Activated naive CD8-positive, alpha-beta T cell treated with anti-CD3 and anti-CD28 coated beads, Interleukin-2, amount 10 ng/mL, durations not matched to agents 7 days and 5 days (primary cell): ENCODE results near the gene RBP2. TPM values are rescaled to one million over a fixed set of nuclear protein-coding genes. Genes with fewer than 3 reads are reported as not detected.
"Not testable (repeated sequence)": the region's sequence is repeated elsewhere in the genome, so short reads cannot be mapped to it uniquely, and the experiment has no call there.

Source experiments
- ATAC-seq: fragments of 150-1000 bp; cut with Tn5 transposase; one replicate; pipeline ENCODE4 v1.10.0; 2021; ENCODE audit warnings: low read depth, moderate library complexity
- POLR2A ChIA-PET: fragments of 350-600 bp; sonication (Branson Sonifier 250); formaldehyde crosslinking; loops from one replicate; lab custom pipeline; 2021; ENCODE audit warnings: antibody characterized with exemption; lab: Charles Lee
- DNase-seq: peaks from one replicate; pipeline ENCODE4 v3.0.0; 2021
- H3K27ac Mint-ChIP-seq: one replicate; pipeline ENCODE4 v1.8.0; 2022; ENCODE audit warnings: mild to moderate bottlenecking, mixed read lengths
- H3K27me3 Mint-ChIP-seq: one replicate; pipeline ENCODE4 v1.8.0; 2022; ENCODE audit warnings: mild to moderate bottlenecking, moderate library complexity, mixed read lengths
- H3K36me3 Mint-ChIP-seq: one replicate; pipeline ENCODE4 v1.8.0; 2021; ENCODE audit warnings: mild to moderate bottlenecking, mixed read lengths
- H3K4me1 Mint-ChIP-seq: one replicate; pipeline ENCODE4 v1.8.0; 2021; ENCODE audit warnings: mixed read lengths
- H3K4me3 Mint-ChIP-seq: one replicate; pipeline ENCODE4 v1.8.0; 2022; ENCODE audit warnings: mild to moderate bottlenecking, moderate library complexity, mixed read lengths
- H3K9me3 Mint-ChIP-seq: one replicate; pipeline ENCODE4 v1.8.0; 2021; ENCODE audit warnings: mixed read lengths
- total RNA-seq, 2 experiments: library from RNA; stranded (reverse); gene quantifications; one replicate each; pipeline ENCODE4 v1.2.3, GENCODE V29; 2021

The RBP2 gene
- total RNA-seq, 2 experiments from 2014 or later = not detected

DNA sequence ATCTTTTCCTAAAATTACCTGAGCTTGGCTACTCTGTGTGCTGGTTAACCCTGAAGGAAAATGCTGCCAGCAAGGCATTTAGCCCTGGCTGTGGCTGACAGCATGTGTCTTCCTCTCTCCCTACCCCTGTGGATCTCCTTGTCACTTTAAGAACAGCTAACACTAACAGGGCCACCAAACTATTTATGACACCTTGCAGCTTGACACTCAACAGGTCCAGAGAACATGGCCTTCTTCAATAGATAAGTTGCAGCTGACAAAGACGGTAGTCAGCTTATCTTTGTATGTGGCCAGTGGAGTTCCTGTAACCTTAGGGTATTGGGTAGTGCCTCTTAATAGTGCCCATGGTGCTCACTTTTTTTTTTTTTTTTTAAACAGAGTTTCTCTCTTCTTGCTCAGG, 54.9 kb downstream of the RBP2 start:
- Mint-ChIP-seq H3K27me3 (no peaks in the 10 kb centered on the region), H3K4me3 (no peak overlapping the region), H3K27ac (no peak overlapping the region), H3K4me1 (no peaks in the 10 kb centered on the region), H3K9me3 (peaks cover 3% of the 10 kb centered on the region), H3K36me3 (no peaks in the 10 kb centered on the region)
- ATAC-seq (no peak), DNase-seq (no peak)
- POLR2A ChIA-PET = no interaction called here

DNA sequence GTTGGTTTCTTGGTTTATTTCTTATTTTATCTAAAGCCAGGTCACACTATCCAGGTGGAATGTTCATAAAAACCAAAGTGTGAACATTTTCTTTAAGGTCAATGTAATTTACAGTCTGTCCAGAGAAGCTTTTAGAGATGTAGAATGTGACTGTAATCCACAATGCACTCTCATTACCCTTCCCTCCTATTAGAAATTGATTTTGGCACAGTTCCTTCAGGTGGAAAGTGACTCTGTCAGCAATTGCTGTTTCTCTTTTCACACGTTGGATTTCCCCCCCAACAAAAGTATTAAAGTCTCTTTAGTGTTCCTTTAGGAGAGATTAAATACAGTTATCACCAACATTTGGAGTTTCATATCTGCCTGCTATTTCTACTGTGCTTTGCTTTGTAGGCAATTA, 55.3 kb downstream of the RBP2 start:
- Mint-ChIP-seq H3K27ac (no peak overlapping the region), H3K4me1 (no peaks in the 10 kb centered on the region), H3K4me3 (no peak overlapping the region), H3K27me3 (no peaks in the 10 kb centered on the region), H3K9me3 (peaks cover 4% of the 10 kb centered on the region), H3K36me3 (no peaks in the 10 kb centered on the region)
- POLR2A ChIA-PET = no interaction called here
- DNase-seq = no peak
- ATAC-seq = no peak

DNA sequence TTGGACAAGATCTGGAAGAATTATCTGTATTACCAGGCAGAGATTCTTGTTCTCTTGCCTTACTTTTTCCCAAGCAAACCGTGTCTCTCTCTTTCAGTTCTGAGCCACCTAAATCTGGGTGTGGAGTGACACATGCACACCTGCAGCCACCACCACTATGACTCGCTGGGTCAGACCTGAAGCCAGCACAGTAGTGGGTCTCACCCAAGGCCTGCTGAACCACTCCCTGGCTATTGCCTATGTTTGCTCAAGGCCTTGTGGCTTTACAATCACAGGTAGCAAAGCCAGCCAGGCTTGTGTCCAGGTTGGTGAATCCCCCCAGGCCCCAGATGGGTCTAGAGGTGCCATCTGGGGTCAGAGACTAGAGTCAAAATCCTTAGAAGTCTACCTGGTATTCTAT, 58.2 kb downstream of the RBP2 start:
- POLR2A ChIA-PET = no interaction called here
- no peaks in the 10 kb centered on the region for H3K27me3 Mint-ChIP-seq
- H3K36me3 Mint-ChIP-seq = no peaks in the 10 kb centered on the region
- no peak overlapping the region for H3K4me3 Mint-ChIP-seq
- no peak for ATAC-seq
- no peaks in the 10 kb centered on the region for H3K4me1 Mint-ChIP-seq
- no peak for DNase-seq
- H3K27ac Mint-ChIP-seq = no peak overlapping the region
- peaks cover 7% of the 10 kb centered on the region for H3K9me3 Mint-ChIP-seq

DNA sequence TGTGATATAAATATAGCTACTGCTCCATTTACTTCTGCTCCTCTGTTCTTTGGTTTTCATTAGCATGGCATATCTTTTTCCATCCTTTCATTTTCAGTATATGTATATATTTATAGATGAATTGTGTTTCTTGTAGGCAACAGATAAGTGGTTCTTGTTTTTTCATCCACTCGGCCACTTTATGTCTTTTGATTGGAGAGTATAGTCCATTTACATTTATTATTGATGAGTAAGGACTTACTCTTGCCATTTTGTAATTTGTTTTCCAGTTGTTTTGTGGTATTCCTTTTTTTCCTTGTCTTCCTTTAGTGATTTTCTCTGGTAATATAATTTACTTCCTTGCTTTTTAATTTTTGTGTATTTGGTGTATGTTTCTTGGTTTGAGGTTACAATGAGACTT, 60.0 kb downstream of the RBP2 start:
- Mint-ChIP-seq H3K27ac (no peak overlapping the region), H3K9me3 (peaks cover 13% of the 10 kb centered on the region), H3K36me3 (no peaks in the 10 kb centered on the region), H3K27me3 (no peaks in the 10 kb centered on the region), H3K4me3 (no peak overlapping the region), H3K4me1 (no peaks in the 10 kb centered on the region)
- ATAC-seq (no peak), DNase-seq (no peak)
- POLR2A ChIA-PET = no interaction called here

DNA sequence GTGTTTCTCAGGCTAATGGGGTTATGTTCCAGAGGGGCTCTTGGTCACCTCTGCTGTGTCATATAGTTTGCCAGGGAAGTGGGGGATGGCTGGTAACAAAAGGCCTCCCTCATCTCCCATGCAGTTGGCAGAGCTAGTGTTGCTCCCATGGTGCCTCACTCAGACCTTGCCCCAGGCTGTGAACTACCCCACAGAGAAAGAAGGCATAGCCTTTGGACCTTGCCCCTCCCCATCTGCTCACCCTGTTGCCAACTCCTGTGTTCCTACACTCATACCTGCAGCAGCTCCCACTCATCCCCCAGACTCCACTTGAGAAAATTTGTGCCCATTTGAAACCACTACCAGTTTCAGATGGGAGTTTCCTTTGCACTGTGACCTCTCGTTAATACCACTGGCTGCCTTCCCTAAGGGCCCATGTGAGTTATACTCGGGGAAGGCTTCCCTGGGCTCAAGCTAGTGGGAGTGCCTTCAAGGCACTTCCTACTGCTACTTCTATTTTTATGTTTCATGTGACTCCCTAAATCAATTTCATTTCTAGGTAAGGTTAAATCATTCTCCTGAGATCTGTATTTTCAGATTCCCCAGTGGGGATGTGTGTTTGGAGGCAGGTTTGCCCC, 61.6 kb downstream of the RBP2 start:
- no peaks in the 10 kb centered on the region for H3K4me1 Mint-ChIP-seq
- H3K9me3 Mint-ChIP-seq = peaks cover 14% of the 10 kb centered on the region
- H3K36me3 Mint-ChIP-seq = no peaks in the 10 kb centered on the region
- no peak overlapping the region for H3K4me3 Mint-ChIP-seq
- H3K27ac Mint-ChIP-seq = no peak overlapping the region
- POLR2A ChIA-PET = no interaction called here
- ATAC-seq = no peak
- no peak for DNase-seq
- no peaks in the 10 kb centered on the region for H3K27me3 Mint-ChIP-seq

DNA sequence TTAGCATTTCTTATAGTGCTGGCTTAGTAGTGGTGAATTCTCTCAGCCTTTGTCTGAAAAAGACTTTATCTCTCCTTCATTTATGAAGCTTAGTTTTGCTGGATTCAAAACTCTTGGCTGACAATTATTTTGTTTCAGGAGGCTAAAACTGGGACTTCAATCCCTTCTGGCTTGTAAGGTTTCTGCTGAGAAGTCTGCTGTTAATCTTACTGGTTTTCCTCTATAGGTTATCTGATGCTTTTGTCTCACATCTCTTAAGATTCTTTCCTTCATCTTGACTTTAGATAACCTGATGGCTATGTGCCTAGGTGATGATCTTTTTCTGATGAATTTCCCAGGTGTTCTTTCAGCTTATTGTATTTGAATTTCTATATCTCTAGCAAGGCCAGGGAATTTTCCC, 63.4 kb downstream of the RBP2 start:
- POLR2A ChIA-PET = interaction anchor here (0.6 kb wide), 1 partner anchor 24 kb away, joined by 5 read pairs; no protein-coding TSS in a partner anchor
- not testable (repeated sequence) for H3K4me1 Mint-ChIP-seq, ATAC-seq, H3K4me3 Mint-ChIP-seq, H3K27me3 Mint-ChIP-seq, H3K27ac Mint-ChIP-seq, H3K36me3 Mint-ChIP-seq, DNase-seq
- H3K9me3 Mint-ChIP-seq = peaks cover 21% of the 10 kb centered on the region

Other genes with a start within 250 kb of the RBP2 start
- gene MRPS22, start 132.5 kb downstream of the RBP2 start, total RNA-seq = 10 to 100 TPM; 38.2 to 39.3 TPM
- gene COPB2, start 86.9 kb downstream of the RBP2 start, total RNA-seq = 10 to 100 TPM; 83.0 to 86.9 TPM
- gene RBP1, start 63.2 kb upstream of the RBP2 start, total RNA-seq = not detected
- 1 to 10 TPM; 1.2 to 1.3 TPM for gene NMNAT3, start 201.5 kb upstream of the RBP2 start, total RNA-seq